ENCODE measurements around the gene ZBTB4.

- no peak for TF ChIP-seq CTCF (conservative IDR thresholded peaks at IDR 0.05; ENCODE audit: low read length)
- TF ChIP-seq EZH2phosphoT487 (IDR thresholded peaks at IDR 0.05; ENCODE audit: borderline replicate concordance) = no peak
Observed at GRCh38 chr17:7425756-7426155, 53.7 kb downstream of the ZBTB4 start.
